NCI-H2227 (cell line): Measurements from ENCODE around the gene ACKR3.

ENCODE experiments used
- DNase-seq: peaks from one replicate; lab custom pipeline; 2025; ENCODE audit not compliant: unreplicated experiment; lab: John Stamatoyannopoulos, UW

The ACKR3 gene

GRCh38 chr2:236549165-236549564 is 20.5 kb upstream of the ACKR3 start:
- DNase-seq, result no peak

- no peak for DNase-seq
These were observed 19.3 kb upstream of the ACKR3 start for GRCh38 chr2:236550290-236550689.

- DNase-seq, result no peak
These were observed 18.7 kb upstream of the ACKR3 start for GRCh38 chr2:236550701-236551465.

GRCh38 chr2:236551471-236552211 is 18.0 kb upstream of the ACKR3 start:
- no peak for DNase-seq

GRCh38 chr2:236552212-236552542 is 17.4 kb upstream of the ACKR3 start:
- DNase-seq, result no peak

- DNase-seq, result no peak
These were observed 16.9 kb upstream of the ACKR3 start for GRCh38 chr2:236552581-236553363.

- DNase-seq, result no peak
These were observed 16.1 kb upstream of the ACKR3 start for GRCh38 chr2:236553522-236553921.

- no peak for DNase-seq
These were observed 14.9 kb upstream of the ACKR3 start for GRCh38 chr2:236554629-236555282.

GRCh38 chr2:236555481-236555880 is 14.1 kb upstream of the ACKR3 start:
- DNase-seq, result no peak

- DNase-seq, result no peak
These were observed 12.2 kb upstream of the ACKR3 start for GRCh38 chr2:236557306-236558030.

- no peak for DNase-seq
These were observed 11.6 kb upstream of the ACKR3 start for GRCh38 chr2:236558036-236558435.

GRCh38 chr2:236558993-236559978 is 10.3 kb upstream of the ACKR3 start:
- DNase-seq, result no peak

GRCh38 chr2:236561874-236562273 is 7.8 kb upstream of the ACKR3 start:
- DNase-seq, result no peak

- no peak for DNase-seq
These were observed 7.2 kb upstream of the ACKR3 start for GRCh38 chr2:236562434-236562833.

- no peak for DNase-seq
These were observed 5.7 kb upstream of the ACKR3 start for GRCh38 chr2:236563953-236564352.

GRCh38 chr2:236565212-236565611 is 4.4 kb upstream of the ACKR3 start:
- DNase-seq, result no peak

GRCh38 chr2:236565879-236566402 is 3.7 kb upstream of the ACKR3 start:
- no peak for DNase-seq

GRCh38 chr2:236566596-236566995 is 3.0 kb upstream of the ACKR3 start:
- DNase-seq, result no peak
